Measurements from ENCODE around the gene RNU5B-1. TPM values are rescaled to one million over a fixed set of nuclear protein-coding genes. Genes with fewer than 3 reads are reported as not detected.
"Not testable (repeated sequence)": the region's sequence is repeated elsewhere in the genome, so short reads cannot be mapped to it uniquely, and the experiment has no call there.

Gene RNU5B-1
- total RNA-seq, 1 experiment from 2014 or later = not detected

DNA sequence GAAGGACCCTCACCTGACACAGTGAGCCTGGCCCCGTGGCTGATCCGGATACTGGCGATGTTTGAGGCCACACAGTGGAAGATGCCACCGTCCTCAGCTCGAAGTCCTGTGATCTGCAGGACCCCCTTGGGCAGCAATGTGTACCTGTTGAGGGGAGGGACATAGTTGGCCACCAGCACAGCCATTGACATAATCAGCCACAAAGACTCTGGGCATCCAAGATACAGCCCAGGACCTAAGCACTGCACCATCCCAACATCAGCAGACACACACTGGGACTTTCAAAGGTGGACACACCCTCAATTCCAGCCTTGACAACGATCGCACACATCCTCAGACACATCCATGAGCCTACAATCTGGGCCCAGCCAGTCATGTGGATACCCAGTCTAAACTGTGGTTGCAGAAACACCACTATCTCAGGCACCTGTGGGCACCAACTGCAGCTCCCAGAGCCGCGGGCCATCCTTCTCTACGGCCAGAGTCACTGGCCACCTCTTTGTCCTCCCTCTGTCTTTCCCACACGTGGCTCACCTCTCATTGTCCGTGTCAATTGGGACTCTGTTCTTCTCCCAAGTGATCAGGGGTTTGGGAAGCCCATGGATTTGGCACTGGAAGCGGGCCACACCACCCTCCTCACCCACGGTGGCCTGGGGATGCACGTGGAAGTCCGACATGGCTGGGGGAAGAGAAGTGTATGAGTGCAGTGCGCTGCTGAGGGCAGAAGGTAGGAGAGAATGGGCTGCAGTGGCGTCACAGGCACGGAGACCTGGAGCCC lies 31.0 kb downstream of the RNU5B-1 start:
- in situ Hi-C loops (cut with HindIII; ENCODE audit: low pct_unique_long_range_greater_than_20kb, low sequenced_read_pairs) = no loop called here

GRCh38 chr15:65336493-65337435 lies 32.3 kb downstream of the RNU5B-1 start:
- DNase-seq (ENCODE audit: low read depth) = no peak
- in situ Hi-C loops (cut with HindIII; ENCODE audit: low pct_unique_long_range_greater_than_20kb, low sequenced_read_pairs) = no loop called here

More for the DNA sequence above, 31.0 kb downstream of the RNU5B-1 start:
- DNase-seq (ENCODE audit: low read depth) = no peak

DNA sequence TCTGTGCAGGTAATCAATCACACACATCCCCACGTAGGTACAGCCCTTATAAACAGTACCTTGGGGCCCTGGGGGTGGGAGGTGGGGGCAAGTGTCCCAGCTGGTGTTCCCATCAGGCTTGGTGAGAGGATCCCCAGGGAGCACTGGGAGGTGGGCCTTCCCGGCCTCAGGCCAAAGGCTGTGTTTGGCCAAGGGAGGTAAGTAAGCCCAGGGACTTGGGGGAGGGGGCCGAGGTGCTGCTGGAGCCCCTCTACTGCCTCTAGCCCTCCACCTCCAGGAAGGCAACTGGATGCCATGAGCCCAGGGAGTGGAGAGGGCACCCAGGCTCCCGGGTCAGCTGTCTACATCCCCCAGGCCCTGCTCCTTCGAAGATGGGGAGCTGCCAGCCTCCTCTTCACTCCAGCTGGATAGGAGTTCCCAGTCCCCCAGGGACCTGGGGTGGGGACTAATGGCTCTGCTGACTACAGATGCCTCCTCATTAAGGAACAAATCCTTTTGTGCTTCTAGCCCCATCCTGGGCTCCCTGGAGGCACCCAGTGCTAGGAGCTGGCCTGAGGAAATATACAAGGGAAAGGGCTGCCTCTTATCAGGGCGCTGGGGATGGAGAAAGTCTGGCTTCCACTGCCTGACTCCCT lies 33.1 kb downstream of the RNU5B-1 start:
- DNase-seq (ENCODE audit: low read depth) = no peak
- in situ Hi-C loops (cut with HindIII; ENCODE audit: low pct_unique_long_range_greater_than_20kb, low sequenced_read_pairs) = no loop called here

- no peak for DNase-seq (ENCODE audit: low read depth)
- in situ Hi-C loops (cut with HindIII; ENCODE audit: low pct_unique_long_range_greater_than_20kb, low sequenced_read_pairs) = no loop called here
Measured at GRCh38 chr15:65338366-65338765, 33.9 kb downstream of the RNU5B-1 start.

- in situ Hi-C loops (cut with HindIII; ENCODE audit: low pct_unique_long_range_greater_than_20kb, low sequenced_read_pairs) = no loop called here
- no peak for DNase-seq (ENCODE audit: low read depth)
Measured at GRCh38 chr15:65338823-65339222, 34.3 kb downstream of the RNU5B-1 start.

DNA sequence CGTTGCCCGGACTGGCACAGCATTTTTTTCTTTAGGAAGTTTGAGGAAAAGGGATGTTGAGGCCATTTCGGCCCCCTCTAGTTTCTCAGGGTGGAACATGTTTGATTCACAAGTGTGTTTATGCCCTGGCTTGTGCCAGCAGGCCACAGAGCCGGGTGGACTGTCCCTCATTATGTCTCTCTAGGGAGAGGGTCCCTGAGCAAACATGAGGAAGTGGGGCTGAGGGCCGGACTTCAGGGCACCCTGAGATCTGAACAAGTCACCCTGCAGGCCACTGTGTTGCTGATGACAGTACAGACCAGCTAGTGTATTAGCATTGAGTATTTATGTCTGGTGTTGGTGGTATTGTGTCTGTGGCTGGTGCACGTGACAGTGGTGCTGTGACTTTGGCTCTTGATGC lies 34.9 kb downstream of the RNU5B-1 start:
- DNase-seq (ENCODE audit: low read depth) = no peak
- in situ Hi-C loops (cut with HindIII; ENCODE audit: low pct_unique_long_range_greater_than_20kb, low sequenced_read_pairs) = no loop called here

- DNase-seq (ENCODE audit: low read depth) = no peak
- in situ Hi-C loops (cut with HindIII; ENCODE audit: low pct_unique_long_range_greater_than_20kb, low sequenced_read_pairs) = no loop called here
Measured at GRCh38 chr15:65339920-65340319, 35.4 kb downstream of the RNU5B-1 start.

DNA sequence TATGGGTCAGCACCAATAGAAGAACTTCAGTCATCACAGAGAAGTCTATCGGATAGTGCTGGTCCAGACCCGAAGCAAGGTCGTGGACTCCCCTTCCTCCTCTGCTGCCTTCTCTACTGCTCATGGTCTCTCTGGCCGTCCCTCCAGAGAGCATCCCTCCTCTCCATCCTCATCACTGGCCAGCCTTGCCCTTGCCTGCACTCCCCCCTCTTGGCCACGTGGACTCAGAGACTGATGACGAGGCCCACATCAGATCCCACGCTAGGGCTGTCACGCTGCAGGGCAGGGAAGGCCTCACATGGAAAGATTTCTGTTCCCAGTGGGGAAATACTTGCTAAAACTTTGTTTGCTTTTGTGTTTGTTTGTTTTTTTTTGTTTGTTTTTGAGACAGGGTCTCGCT lies 38.0 kb downstream of the RNU5B-1 start:
- in situ Hi-C loops (cut with HindIII; ENCODE audit: low pct_unique_long_range_greater_than_20kb, low sequenced_read_pairs) = no loop called here
- no peak for DNase-seq (ENCODE audit: low read depth)

- DNase-seq (ENCODE audit: low read depth) = no peak
- in situ Hi-C loops (cut with HindIII; ENCODE audit: low pct_unique_long_range_greater_than_20kb, low sequenced_read_pairs) = no loop called here
Measured at GRCh38 chr15:65343374-65343981, 39.0 kb downstream of the RNU5B-1 start.

- no peak for DNase-seq (ENCODE audit: low read depth)
Measured at GRCh38 chr15:65344214-65344913, 39.9 kb downstream of the RNU5B-1 start.

GRCh38 chr15:65344914-65345275 lies 40.4 kb downstream of the RNU5B-1 start:
- in situ Hi-C loops (cut with HindIII; ENCODE audit: low pct_unique_long_range_greater_than_20kb, low sequenced_read_pairs) = no loop called here
- no peak for DNase-seq (ENCODE audit: low read depth)

More at GRCh38 chr15:65344214-65344913, 39.9 kb downstream of the RNU5B-1 start:
- in situ Hi-C loops (cut with HindIII; ENCODE audit: low pct_unique_long_range_greater_than_20kb, low sequenced_read_pairs) = no loop called here

GRCh38 chr15:65346856-65347598 lies 42.5 kb downstream of the RNU5B-1 start:
- DNase-seq (ENCODE audit: low read depth) = no peak
- in situ Hi-C loops (cut with HindIII; ENCODE audit: low pct_unique_long_range_greater_than_20kb, low sequenced_read_pairs) = no loop called here

DNA sequence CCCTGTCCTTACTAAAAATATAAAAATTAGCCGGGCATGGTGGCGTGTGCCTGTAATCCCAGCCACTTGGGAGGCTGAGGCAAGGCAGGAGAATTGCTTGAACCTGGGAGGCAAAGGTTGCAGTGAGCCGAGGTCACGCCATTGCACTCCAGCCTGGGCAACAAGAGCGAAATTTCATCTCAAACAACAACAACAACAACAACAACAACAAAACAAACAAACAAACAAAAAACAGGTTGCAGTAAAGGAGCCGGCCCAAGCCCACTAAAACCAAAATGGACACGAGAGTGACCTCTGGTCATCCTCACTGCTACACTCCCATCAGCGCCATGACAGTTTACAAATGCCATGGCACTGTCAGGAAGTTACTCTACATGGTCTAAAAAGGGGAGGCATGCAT lies 43.3 kb downstream of the RNU5B-1 start:
- DNase-seq (ENCODE audit: low read depth); in situ Hi-C loops (cut with HindIII; ENCODE audit: low pct_unique_long_range_greater_than_20kb, low sequenced_read_pairs): not testable (repeated sequence)

DNA sequence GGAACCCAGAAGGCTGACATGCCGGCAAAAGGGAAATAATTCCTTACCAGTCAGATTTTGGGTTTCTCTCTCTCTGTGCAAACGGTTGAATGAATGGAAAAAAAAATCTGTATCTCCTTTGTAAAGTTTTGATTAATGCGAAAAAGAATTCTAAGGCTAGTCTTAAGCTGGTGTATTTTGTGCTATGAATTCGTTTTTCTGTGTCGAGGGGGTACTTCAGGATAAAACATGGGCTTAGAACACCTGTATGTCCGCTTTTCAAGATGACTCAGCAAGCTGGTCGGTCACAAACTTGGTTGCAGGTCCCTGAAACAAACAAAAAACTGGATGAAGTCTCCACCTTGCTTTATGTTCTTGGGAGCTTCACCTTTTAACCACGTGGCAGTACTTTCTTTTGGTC lies 44.9 kb downstream of the RNU5B-1 start:
- in situ Hi-C loops (cut with HindIII; ENCODE audit: low pct_unique_long_range_greater_than_20kb, low sequenced_read_pairs) = no loop called here
- DNase-seq (ENCODE audit: low read depth) = no peak

GRCh38 chr15:65351972-65352371 lies 47.5 kb downstream of the RNU5B-1 start:
- in situ Hi-C loops (cut with HindIII; ENCODE audit: low pct_unique_long_range_greater_than_20kb, low sequenced_read_pairs); DNase-seq (ENCODE audit: low read depth): not testable (repeated sequence)
